ENCODE results near the gene MAPT.
A peak's percentile ranks its signal among the peaks of the same experiment; 100 is the strongest.
"Not testable (repeated sequence)": the region's sequence is repeated elsewhere in the genome, so short reads cannot be mapped to it uniquely, and the experiment has no call there.

Gene MAPT

GRCh38 chr17:45912319-45912718 lies 18.0 kb downstream of the MAPT start:
- Histone ChIP-seq H3K27ac (ENCODE audit: low read length, poor library complexity, severe bottlenecking) (no peak overlapping the region), H2AFZ (ENCODE audit: low read depth, low read length) (no peak overlapping the region), H3K27me3 (ENCODE audit: control insufficient read depth in 1 of 2, insufficient read depth in 1 of 2, low read length in 2 of 2) (peaks cover 38 to 65% of the 10 kb centered on the region in 2 experiments), H3K9ac (ENCODE audit: low read length) (no peak overlapping the region), H3K18ac (ENCODE audit: low read depth in 1 of 2, low read length in 2 of 2) (no peak overlapping the region), H2BK12ac (ENCODE audit: low read length in 2 of 2) (no peak overlapping the region), H3K23ac (ENCODE audit: low read length in 2 of 2) (no peak overlapping the region), H4K91ac (ENCODE audit: low read length) (no peak overlapping the region), H3K4me3 (ENCODE audit: insufficient read depth in 1 of 2, low read depth in 1 of 2, low read length in 2 of 2) (no peak overlapping the region), H3K14ac (ENCODE audit: low read length in 2 of 2) (no peak overlapping the region), H2AK5ac (ENCODE audit: low read length, severe bottlenecking) (no peak overlapping the region), H3K36me3 (ENCODE audit: control insufficient read depth in 1 of 2, insufficient read depth in 2 of 2, low read depth in 1 of 2, low read length in 2 of 2) (no peaks in the 10 kb centered on the region), H4K8ac (ENCODE audit: low read length) (no peak overlapping the region), H3K4ac (ENCODE audit: low read depth in 1 of 2, low read length in 2 of 2) (no peak overlapping the region), H3K9me3 (ENCODE audit: control insufficient read depth, low read length) (peaks cover 8% of the 10 kb centered on the region), H3K4me2 (ENCODE audit: low read length, poor library complexity, severe bottlenecking) (no peak overlapping the region), H2BK5ac (ENCODE audit: low read depth, low read length, poor library complexity, severe bottlenecking) (no peak overlapping the region), H2BK15ac (ENCODE audit: low read depth, poor library complexity, severe bottlenecking) (no peak overlapping the region), H3K4me1 (ENCODE audit: control insufficient read depth, insufficient read depth, low read depth, low read length) (no peaks in the 10 kb centered on the region), H3K79me1 (replicated peaks; ENCODE audit: low read length, poor library complexity, severe bottlenecking) (no peaks in the 10 kb centered on the region), H2BK120ac (ENCODE audit: low read depth, low read length) (no peak overlapping the region)
- no peak for DNase-seq

GRCh38 chr17:45913030-45913429 lies 18.7 kb downstream of the MAPT start:
- H2AFZ ChIP-seq (ENCODE audit: low read depth, low read length); H3K18ac ChIP-seq (ENCODE audit: low read depth in 1 of 2, low read length in 2 of 2); H4K8ac ChIP-seq (ENCODE audit: low read length); H3K27ac ChIP-seq (ENCODE audit: low read length, poor library complexity, severe bottlenecking); H2BK15ac ChIP-seq (ENCODE audit: low read depth, poor library complexity, severe bottlenecking); H3K4ac ChIP-seq (ENCODE audit: low read depth in 1 of 2, low read length in 2 of 2); H3K23ac ChIP-seq (ENCODE audit: low read length in 2 of 2); H3K9ac ChIP-seq (ENCODE audit: low read length); H3K4me3 ChIP-seq (ENCODE audit: insufficient read depth in 1 of 2, low read depth in 1 of 2, low read length in 2 of 2); H2BK5ac ChIP-seq (ENCODE audit: low read depth, low read length, poor library complexity, severe bottlenecking); H3K36me3 ChIP-seq (ENCODE audit: control insufficient read depth in 1 of 2, insufficient read depth in 2 of 2, low read depth in 1 of 2, low read length in 2 of 2); H4K91ac ChIP-seq (ENCODE audit: low read length); H3K9me3 ChIP-seq (ENCODE audit: control insufficient read depth, low read length); H2BK12ac ChIP-seq (ENCODE audit: low read length in 2 of 2); DNase-seq; H3K79me1 ChIP-seq (replicated peaks; ENCODE audit: low read length, poor library complexity, severe bottlenecking); H2BK120ac ChIP-seq (ENCODE audit: low read depth, low read length); H3K14ac ChIP-seq (ENCODE audit: low read length in 2 of 2); H3K4me2 ChIP-seq (ENCODE audit: low read length, poor library complexity, severe bottlenecking); H2AK5ac ChIP-seq (ENCODE audit: low read length, severe bottlenecking); H3K4me1 ChIP-seq (ENCODE audit: control insufficient read depth, insufficient read depth, low read depth, low read length): not testable (repeated sequence)
- H3K27me3 ChIP-seq (ENCODE audit: control insufficient read depth in 1 of 2, insufficient read depth in 1 of 2, low read length in 2 of 2), result peaks cover 36 to 64% of the 10 kb centered on the region in 2 experiments
- 74% methylated on average over 5 of the region's 5 CpGs for WGBS

GRCh38 chr17:45914047-45914717 lies 19.8 kb downstream of the MAPT start:
- Histone ChIP-seq H3K4me3 (ENCODE audit: insufficient read depth in 1 of 2, low read depth in 1 of 2, low read length in 2 of 2) (no peak overlapping the region), H3K14ac (ENCODE audit: low read length in 2 of 2) (no peak overlapping the region), H3K79me1 (replicated peaks; ENCODE audit: low read length, poor library complexity, severe bottlenecking) (no peaks in the 10 kb centered on the region), H3K18ac (ENCODE audit: low read depth in 1 of 2, low read length in 2 of 2) (no peak overlapping the region), H3K9me3 (ENCODE audit: control insufficient read depth, low read length) (peaks cover 8% of the 10 kb centered on the region), H3K36me3 (ENCODE audit: control insufficient read depth in 1 of 2, insufficient read depth in 2 of 2, low read depth in 1 of 2, low read length in 2 of 2) (no peaks in the 10 kb centered on the region), H3K4me1 (ENCODE audit: control insufficient read depth, insufficient read depth, low read depth, low read length) (no peaks in the 10 kb centered on the region), H3K4me2 (ENCODE audit: low read length, poor library complexity, severe bottlenecking) (no peak overlapping the region), H2AK5ac (ENCODE audit: low read length, severe bottlenecking) (no peak overlapping the region), H3K27me3 (ENCODE audit: control insufficient read depth in 1 of 2, insufficient read depth in 1 of 2, low read length in 2 of 2) (peaks cover 32 to 58% of the 10 kb centered on the region in 2 experiments), H3K4ac (ENCODE audit: low read depth in 1 of 2, low read length in 2 of 2) (no peak overlapping the region), H2BK15ac (ENCODE audit: low read depth, poor library complexity, severe bottlenecking) (no peak overlapping the region), H2BK5ac (ENCODE audit: low read depth, low read length, poor library complexity, severe bottlenecking) (no peak overlapping the region), H3K23ac (ENCODE audit: low read length in 2 of 2) (no peak overlapping the region), H3K27ac (ENCODE audit: low read length, poor library complexity, severe bottlenecking) (no peak overlapping the region), H4K91ac (ENCODE audit: low read length) (peak overlapping the region; percentile 31), H3K9ac (ENCODE audit: low read length) (no peak overlapping the region), H4K8ac (ENCODE audit: low read length) (no peak overlapping the region), H2BK120ac (ENCODE audit: low read depth, low read length) (no peak overlapping the region), H2BK12ac (ENCODE audit: low read length in 2 of 2) (no peak overlapping the region), H2AFZ (ENCODE audit: low read depth, low read length) (no peak overlapping the region)
- peak; percentile 90 for DNase-seq
- 42% methylated on average over 9 of the region's 10 CpGs for WGBS

GRCh38 chr17:45915263-45915662 lies 20.9 kb downstream of the MAPT start:
- Histone ChIP-seq H2BK15ac (ENCODE audit: low read depth, poor library complexity, severe bottlenecking) (no peak overlapping the region), H3K18ac (ENCODE audit: low read depth in 1 of 2, low read length in 2 of 2) (peak overlapping the region; percentile 29 to 73), H3K9me3 (ENCODE audit: control insufficient read depth, low read length) (peaks cover 8% of the 10 kb centered on the region), H3K4ac (ENCODE audit: low read depth in 1 of 2, low read length in 2 of 2) (no peak overlapping the region), H3K27ac (ENCODE audit: low read length, poor library complexity, severe bottlenecking) (no peak overlapping the region), H2BK12ac (ENCODE audit: low read length in 2 of 2) (peak overlapping the region; percentile 44 to 66), H3K79me1 (replicated peaks; ENCODE audit: low read length, poor library complexity, severe bottlenecking) (no peaks in the 10 kb centered on the region), H2AFZ (ENCODE audit: low read depth, low read length) (no peak overlapping the region), H4K8ac (ENCODE audit: low read length) (no peak overlapping the region), H2BK5ac (ENCODE audit: low read depth, low read length, poor library complexity, severe bottlenecking) (no peak overlapping the region), H3K36me3 (ENCODE audit: control insufficient read depth in 1 of 2, insufficient read depth in 2 of 2, low read depth in 1 of 2, low read length in 2 of 2) (no peaks in the 10 kb centered on the region), H2BK120ac (ENCODE audit: low read depth, low read length) (no peak overlapping the region), H3K9ac (ENCODE audit: low read length) (no peak overlapping the region), H2AK5ac (ENCODE audit: low read length, severe bottlenecking) (no peak overlapping the region), H3K23ac (ENCODE audit: low read length in 2 of 2) (peak overlapping the region in 1 of 2 experiments; percentile 47), H3K27me3 (ENCODE audit: control insufficient read depth in 1 of 2, insufficient read depth in 1 of 2, low read length in 2 of 2) (peaks cover 35 to 57% of the 10 kb centered on the region in 2 experiments), H3K4me2 (ENCODE audit: low read length, poor library complexity, severe bottlenecking) (no peak overlapping the region), H3K14ac (ENCODE audit: low read length in 2 of 2) (peak overlapping the region in 1 of 2 experiments; percentile 88), H4K91ac (ENCODE audit: low read length) (peak overlapping the region; percentile 44), H3K4me3 (ENCODE audit: insufficient read depth in 1 of 2, low read depth in 1 of 2, low read length in 2 of 2) (no peak overlapping the region), H3K4me1 (ENCODE audit: control insufficient read depth, insufficient read depth, low read depth, low read length) (no peaks in the 10 kb centered on the region)
- no peak for DNase-seq
- WGBS, result 72% methylated on average over 4 of the region's 4 CpGs
